LoVo (cell line): ENCODE results near the gene EYA2.

Experiments used
- DNase-seq: peaks from one replicate; pipeline ENCODE4 v3.0.0-alpha.2; 2016; ENCODE audit warnings: low spot score

EYA2 gene

GRCh38 chr20:47007826-47008655 is 113.4 kb downstream of the EYA2 start:
- no peak for DNase-seq

- no peak for DNase-seq
These were observed 114.3 kb downstream of the EYA2 start for GRCh38 chr20:47008842-47009518.

DNA sequence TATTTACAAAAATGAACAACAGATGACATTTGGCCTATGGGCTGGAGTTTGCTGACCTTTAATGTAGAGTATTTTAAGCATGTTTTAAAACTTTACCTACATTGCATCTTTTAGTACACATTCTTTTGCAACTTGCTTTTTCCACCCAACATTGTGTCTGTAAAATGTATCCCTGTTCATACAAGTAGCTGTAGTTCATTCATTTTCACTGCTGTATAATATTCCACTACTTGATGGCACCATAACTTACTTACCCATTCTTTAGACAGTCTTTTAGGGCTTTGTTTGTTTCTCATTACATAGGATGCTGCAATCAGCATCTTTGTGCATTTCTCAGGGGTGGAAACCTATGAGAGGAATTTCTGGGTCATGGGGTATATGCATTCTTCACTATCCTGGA is 115.1 kb downstream of the EYA2 start:
- DNase-seq, result no peak

GRCh38 chr20:47011984-47012383 is 117.3 kb downstream of the EYA2 start:
- DNase-seq, result no peak

DNA sequence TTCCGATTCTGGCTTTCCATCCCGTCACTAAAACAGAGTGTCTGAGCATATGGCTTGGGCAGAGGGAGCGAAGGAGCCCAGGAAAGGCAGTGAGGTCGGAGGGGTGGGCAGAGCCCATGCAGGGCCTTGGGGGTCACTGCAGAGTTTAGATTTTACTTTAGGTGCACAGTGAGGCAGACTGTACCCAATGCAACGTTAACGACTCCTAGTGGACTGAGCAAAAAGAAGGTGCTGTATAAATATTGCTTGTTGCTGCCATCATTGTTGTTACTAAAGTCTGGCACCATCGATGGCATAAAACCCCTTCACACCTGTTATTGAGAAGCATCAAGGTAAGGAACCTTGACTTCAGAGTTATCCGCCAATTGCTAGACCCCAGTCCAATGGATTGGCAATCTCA is 119.0 kb downstream of the EYA2 start:
- DNase-seq, result no peak

GRCh38 chr20:47016068-47016664 is 121.5 kb downstream of the EYA2 start:
- DNase-seq, result no peak

DNA sequence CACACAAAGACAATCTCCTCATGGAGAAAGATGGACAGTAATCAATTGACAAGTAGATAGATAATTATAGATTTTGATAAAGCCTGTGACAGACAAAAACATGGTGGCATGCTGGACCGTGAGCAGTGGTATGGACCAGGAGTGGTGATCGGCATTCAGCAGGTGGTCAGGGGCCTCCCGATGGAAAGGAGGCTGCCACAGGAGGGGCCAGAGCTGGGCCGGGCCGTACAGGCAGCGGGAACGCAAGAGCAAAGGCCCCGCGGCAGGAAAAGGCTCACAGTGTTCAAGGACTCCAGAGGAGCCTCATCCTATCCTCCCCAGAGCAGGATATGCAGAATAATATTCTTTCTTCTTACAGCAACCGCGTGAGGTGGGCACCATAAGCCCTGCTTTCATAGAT is 123.7 kb downstream of the EYA2 start:
- no peak for DNase-seq

DNA sequence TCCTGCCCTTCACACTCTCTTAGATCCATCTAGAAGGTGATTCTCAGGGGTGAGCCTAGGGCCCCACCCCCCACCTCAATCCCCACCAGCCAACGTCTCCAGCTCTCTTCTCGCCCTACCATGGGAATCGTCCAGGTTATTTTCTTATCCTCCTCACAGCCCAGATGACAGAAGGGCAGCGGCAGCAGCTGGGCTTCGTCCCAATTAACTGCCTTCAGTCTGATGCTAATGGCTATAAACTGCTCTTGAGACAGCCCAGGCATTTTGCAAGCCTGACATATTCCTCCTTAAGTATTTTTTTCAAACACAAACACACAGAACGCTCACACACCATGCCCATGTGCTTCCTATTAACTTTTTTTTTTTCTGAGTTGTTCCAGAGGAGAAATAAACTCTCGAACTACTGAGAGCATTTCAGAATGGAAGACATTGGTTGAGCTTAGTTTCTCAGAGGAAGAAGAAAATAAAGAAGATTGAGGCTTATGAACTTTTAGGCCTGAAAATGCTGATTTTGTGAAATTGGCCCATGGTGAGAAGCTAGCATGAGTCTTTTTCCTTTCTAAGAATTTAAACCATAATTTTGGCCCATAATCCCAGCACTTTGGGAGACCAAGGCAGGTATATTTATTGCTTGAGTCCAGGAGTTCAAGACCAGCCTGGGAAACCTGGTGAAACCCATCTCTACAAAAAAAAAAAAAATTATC is 124.6 kb downstream of the EYA2 start:
- DNase-seq, result no peak

GRCh38 chr20:47020231-47020630 is 125.6 kb downstream of the EYA2 start:
- DNase-seq, result no peak

- DNase-seq, result no peak
These were observed 127.2 kb downstream of the EYA2 start for GRCh38 chr20:47021850-47022249.

GRCh38 chr20:47024461-47024937 is 129.9 kb downstream of the EYA2 start:
- no peak for DNase-seq

DNA sequence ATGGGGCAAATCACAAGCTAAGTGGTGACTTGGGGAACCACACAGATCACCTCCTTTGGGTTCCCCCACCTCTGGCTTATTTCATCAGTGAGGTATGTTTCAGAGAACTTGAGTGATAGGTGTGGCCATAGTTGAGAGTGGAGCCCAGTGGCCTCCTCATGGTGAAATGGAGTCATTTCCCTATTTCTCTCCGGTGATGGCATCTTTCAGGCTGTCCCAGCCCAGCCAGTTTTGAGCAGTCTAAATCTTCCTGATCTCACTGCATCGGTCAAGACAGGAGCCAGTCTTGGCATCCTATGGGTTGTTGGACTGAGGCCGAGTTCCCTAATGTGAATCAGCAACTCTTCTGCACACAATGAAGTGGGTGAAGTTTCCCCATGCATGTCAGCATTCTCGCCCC is 132.4 kb downstream of the EYA2 start:
- no peak for DNase-seq

GRCh38 chr20:47027456-47027855 is 132.8 kb downstream of the EYA2 start:
- no peak for DNase-seq

DNA sequence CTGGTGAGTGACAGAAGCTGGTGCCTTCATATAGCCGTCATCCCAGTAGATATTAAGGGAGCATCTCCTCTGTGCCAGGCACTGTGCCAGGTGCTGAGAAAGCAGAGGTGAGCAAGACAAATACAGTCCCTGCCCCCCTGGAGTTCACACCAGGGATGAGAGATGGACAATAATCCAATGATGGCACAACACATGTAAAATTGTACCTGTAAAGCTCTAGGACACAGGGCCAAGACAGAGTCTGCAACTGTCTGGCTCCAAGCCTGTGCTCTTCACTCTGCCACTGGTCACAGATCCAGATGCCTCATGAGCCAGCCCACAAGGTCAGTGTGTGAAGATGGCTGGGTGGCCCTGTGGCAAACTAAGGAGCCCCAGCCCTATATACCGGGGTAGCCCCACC is 133.8 kb downstream of the EYA2 start:
- DNase-seq, result no peak

DNA sequence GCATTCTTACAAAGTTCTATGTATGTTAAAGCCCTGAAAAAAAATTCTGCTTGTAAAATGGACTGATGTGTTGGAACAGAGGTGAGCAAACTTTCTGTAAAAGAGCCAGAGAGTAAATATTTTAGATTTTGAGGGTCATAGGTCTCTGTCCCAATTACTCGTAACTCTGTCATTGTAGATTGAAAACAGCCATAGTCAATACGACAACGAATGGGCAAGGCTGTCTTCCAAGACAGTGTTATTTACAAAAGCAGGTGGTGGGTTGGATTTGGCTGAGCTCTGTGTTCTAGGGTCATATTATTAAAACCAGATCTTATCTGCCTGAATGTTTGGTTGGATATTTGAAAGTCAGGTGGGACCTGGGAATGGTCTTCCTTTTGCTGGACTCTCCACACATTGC is 135.2 kb downstream of the EYA2 start:
- DNase-seq, result no peak

GRCh38 chr20:47030271-47030810 is 135.7 kb downstream of the EYA2 start:
- DNase-seq, result no peak

DNA sequence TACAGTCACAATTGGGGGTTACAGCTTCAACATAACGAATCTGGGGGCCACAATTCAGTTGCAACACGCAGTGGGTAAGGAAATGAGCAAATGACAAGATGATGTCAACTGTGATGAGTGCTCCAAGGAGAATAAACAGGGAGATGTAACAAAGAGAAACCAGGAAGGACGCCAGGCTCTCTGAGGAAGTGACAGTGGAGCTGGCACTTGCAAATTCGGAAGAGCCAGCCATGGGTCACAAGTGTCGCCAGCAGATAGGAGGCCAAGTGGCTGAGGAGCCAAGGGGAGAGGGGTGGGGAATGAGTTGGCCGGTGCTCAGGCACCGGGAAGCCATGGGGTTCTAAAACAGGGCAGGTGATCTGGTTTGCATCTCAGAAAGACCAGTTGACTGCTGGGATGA is 136.4 kb downstream of the EYA2 start:
- no peak for DNase-seq

DNA sequence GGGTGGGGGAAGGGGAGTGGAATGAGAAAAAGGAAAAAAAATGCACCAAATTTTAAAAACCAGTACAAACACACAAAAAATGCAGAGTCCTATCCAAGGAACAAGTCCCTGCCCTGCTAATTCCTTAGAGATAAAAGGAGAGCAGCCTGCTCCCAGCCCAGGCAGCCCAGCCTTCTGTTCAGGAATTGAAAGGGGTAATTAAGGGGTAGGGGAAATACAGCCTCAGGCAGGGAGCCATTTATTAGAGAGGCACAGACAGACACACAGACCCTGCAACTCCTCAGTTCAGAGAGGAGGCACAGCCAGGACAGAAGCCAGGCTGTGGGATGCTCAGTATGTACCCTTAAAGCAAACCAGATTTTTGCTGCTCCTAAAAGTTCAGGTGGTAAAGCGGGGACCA is 137.2 kb downstream of the EYA2 start:
- DNase-seq, result no peak

- DNase-seq, result no peak
These were observed 138.4 kb downstream of the EYA2 start for GRCh38 chr20:47032933-47033578.

- no peak for DNase-seq
These were observed 139.0 kb downstream of the EYA2 start for GRCh38 chr20:47033665-47034064.

DNA sequence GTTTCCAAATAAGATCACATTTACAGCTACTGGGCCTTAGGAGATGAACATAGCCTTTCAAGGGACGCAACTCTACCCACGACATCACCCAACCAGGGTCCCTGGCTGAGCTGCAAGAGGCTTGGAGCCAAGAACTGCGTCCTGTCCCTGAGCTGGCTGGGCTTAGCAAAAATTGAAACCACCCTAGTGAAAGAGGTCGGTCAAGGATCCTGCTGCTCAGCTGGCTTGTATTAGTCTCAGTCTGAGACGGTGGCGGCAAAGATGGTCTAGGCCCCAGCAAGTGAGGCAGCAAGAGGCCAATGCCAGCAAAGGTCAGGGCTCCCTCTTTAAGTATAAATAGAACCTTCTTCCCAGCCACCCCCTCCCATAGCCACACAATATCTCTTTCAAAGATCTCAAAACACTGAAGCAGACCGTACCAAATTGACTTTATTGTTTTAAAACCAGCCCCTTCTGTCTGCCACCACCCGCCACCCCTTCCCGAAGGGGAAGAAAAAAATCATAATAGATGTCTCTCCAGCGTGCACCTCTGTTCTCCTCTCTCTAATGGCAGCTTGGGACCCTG is 140.5 kb downstream of the EYA2 start:
- DNase-seq, result no peak
